AG04450 (cell line): ENCODE data around the gene LPCAT1. TPM values are rescaled to one million over a fixed set of nuclear protein-coding genes. Genes with fewer than 3 reads are reported as not detected.

Experiments
- CTCF ChIA-PET: fragments of 300-600, 350-600 bp; formaldehyde crosslinking; extraction: SDS; loops from one replicate; lab custom pipeline; 2022; ENCODE audit warnings: antibody characterized with exemption, inconsistent platforms; lab: Charles Lee
- POLR2A ChIA-PET: fragments of 350-600 bp; formaldehyde crosslinking; extraction: SDS; loops from one replicate; lab custom pipeline; 2021; ENCODE audit warnings: antibody characterized with exemption, inconsistent platforms; lab: Yijun Ruan, JAX
- DNase-seq: peaks from one replicate; pipeline ENCODE4 v3.0.0-alpha.2; 2011; ENCODE audit warnings: low read depth, low spot score
- H3K27ac ChIP-seq: one replicate; pipeline ENCODE4 v1.5.1; 2012; ENCODE audit warnings: low read depth, low read length, control low read depth
- H3K27me3 ChIP-seq: one replicate; pipeline ENCODE4 v1.6.0; 2012; ENCODE audit warnings: low read length; ENCODE audit not compliant: control insufficient read depth, insufficient read depth
- H3K4me3 ChIP-seq: 2 replicates; pipeline ENCODE4 v1.5.1; 2011; ENCODE audit warnings: mild to moderate bottlenecking, low read depth, low read length, control low read depth
- H3K9me3 ChIP-seq: 2 replicates; pipeline ENCODE4 v1.5.1; 2012; ENCODE audit warnings: low read length; ENCODE audit not compliant: control insufficient read depth, insufficient read depth
- CTCF ChIP-seq: IDR thresholded peaks from 2 replicates; pipeline ENCODE4 v1.5.1; 2011; ENCODE audit warnings: low read depth, low read length, control low read depth, inconsistent platforms
- polyA plus RNA-seq: library from polyadenylated mRNA; depleted of rRNA; stranded (reverse); fragments of >200 nt; gene quantifications from 2 replicates; pipeline ENCODE4 v1.2.3, GENCODE V29; 2011

The LPCAT1 gene
- polyA plus RNA-seq, 1 experiment = 23.4 TPM

- no peak for TF ChIP-seq CTCF
- Histone ChIP-seq H3K9me3 (no peaks in the 10 kb centered on the region; the same call in 1 of the 2 replicates), H3K27me3 (no peaks in the 10 kb centered on the region), H3K4me3 (no peak overlapping the region), H3K27ac (no peak overlapping the region)
- no peak for DNase-seq
- POLR2A ChIA-PET = no interaction called here
- CTCF ChIA-PET = no interaction called here
Measured at GRCh38 chr5:1474183-1474839, 49.4 kb downstream of the LPCAT1 start.

GRCh38 chr5:1473746-1474145, 50.0 kb downstream of the LPCAT1 start:
- Histone ChIP-seq H3K4me3 (no peak overlapping the region), H3K27me3 (no peaks in the 10 kb centered on the region), H3K27ac (no peak overlapping the region), H3K9me3 (no peaks in the 10 kb centered on the region; the same call in 1 of the 2 replicates)
- DNase-seq = no peak
- no peak for TF ChIP-seq CTCF
- ChIA-PET CTCF (no interaction called here), POLR2A (no interaction called here)

DNA sequence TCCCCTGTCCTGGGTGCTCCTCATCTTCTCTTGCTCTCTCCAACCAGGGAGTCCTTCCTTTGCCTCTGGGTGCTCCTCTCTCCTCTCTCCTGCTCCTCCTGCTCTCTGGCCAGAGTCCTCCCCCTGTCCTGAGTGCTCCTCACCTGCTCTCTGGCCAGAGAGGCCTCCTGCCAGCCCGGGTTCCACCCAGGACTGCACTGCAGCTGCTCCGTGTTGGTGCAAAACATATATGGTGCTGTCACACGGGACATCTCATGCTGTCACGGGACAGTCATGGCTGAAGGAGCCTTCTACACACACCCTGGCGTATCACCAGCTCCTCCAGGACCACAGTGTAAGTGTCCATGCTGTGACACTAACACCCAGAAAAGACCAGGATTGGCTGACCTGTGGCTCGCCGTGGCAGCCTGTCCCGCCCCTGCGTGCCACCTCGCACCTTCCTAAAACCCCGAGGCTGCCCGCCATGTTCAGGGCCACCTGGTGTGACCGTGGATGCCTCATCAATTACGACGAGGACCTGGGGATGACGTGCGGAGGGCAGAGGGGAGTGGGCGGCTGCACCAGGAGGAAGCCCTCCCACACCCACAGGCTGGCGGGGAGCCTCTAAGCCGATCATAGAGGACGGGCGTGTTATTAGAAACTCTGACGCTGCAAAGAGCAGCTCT, 50.7 kb downstream of the LPCAT1 start:
- Histone ChIP-seq H3K27ac (no peak overlapping the region), H3K27me3 (no peaks in the 10 kb centered on the region), H3K4me3 (no peak overlapping the region), H3K9me3 (peaks cover under 1% of the 10 kb centered on the region; the same call in 1 of the 2 replicates)
- TF ChIP-seq CTCF = no peak
- ChIA-PET CTCF (no interaction called here), POLR2A (no interaction called here)
- DNase-seq = no peak

- Histone ChIP-seq H3K4me3 (no peak overlapping the region), H3K27me3 (no peaks in the 10 kb centered on the region), H3K27ac (no peak overlapping the region), H3K9me3 (peaks cover 8% of the 10 kb centered on the region; the same call in 1 of the 2 replicates)
- ChIA-PET POLR2A (no interaction called here), CTCF (no interaction called here)
- TF ChIP-seq CTCF = no peak
- DNase-seq = no peak
Measured at GRCh38 chr5:1471997-1472963, 51.5 kb downstream of the LPCAT1 start.
